ENCODE results near the gene RIPOR3.

RIPOR3 gene

DNA sequence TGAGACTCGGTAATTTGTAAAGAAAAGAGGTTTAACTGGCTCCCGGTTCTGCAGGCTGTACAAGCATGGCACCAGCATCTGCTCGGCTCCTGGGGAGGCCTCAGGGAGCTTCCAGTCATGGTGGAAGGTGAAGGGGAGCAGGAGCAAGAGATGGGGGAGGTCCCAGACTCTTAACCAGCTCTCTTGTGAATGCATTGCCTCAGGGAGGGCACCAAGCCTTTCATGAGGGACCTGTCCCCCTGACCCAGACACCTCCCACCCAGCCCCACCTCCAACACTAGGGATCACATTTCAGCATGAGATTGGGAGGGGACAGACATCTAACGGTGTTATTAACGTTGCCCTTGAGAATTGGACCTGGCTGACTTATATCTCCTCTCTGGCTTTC lies 112.6 kb downstream of the RIPOR3 start:
- peaks cover 91% of the 10 kb centered on the region for H3K36me3 ChIP-seq (replicated peaks; ENCODE audit: low read depth, low read length)
- no peak overlapping the region for H2AFZ ChIP-seq (ENCODE audit: low read depth, low read length)
- no peaks in the 10 kb centered on the region for H3K9me3 ChIP-seq (ENCODE audit: insufficient read depth, low read length)
- TF ChIP-seq EZH2phosphoT487 (IDR thresholded peaks at IDR 0.05; ENCODE audit: low read depth) (no peak), CTCF (IDR thresholded peaks at IDR 0.05; ENCODE audit: low read depth, low read length) (no peak)
- no peaks in the 10 kb centered on the region for H3K27me3 ChIP-seq (ENCODE audit: low read depth, low read length)
- peaks cover 83% of the 10 kb centered on the region for H4K20me1 ChIP-seq (ENCODE audit: insufficient read depth, low read length)
- no peak overlapping the region; the same call in 1 of the 2 replicates for H3K27ac ChIP-seq (ENCODE audit: low read length)
- H3K4me2 ChIP-seq (ENCODE audit: low read length) = no peak overlapping the region
- H3K4me1 ChIP-seq (ENCODE audit: low read length) = peaks cover 25% of the 10 kb centered on the region
- no peak overlapping the region for H3K9ac ChIP-seq (ENCODE audit: low read length)
- peaks cover 88% of the 10 kb centered on the region for H3K79me2 ChIP-seq (ENCODE audit: low read length)
- H3K4me3 ChIP-seq (ENCODE audit: low read length) = no peak overlapping the region

- Histone ChIP-seq H3K4me1 (ENCODE audit: low read length) (peaks cover 28% of the 10 kb centered on the region), H3K36me3 (replicated peaks; ENCODE audit: low read depth, low read length) (peaks cover 91% of the 10 kb centered on the region), H4K20me1 (ENCODE audit: insufficient read depth, low read length) (peaks cover 83% of the 10 kb centered on the region), H3K4me2 (ENCODE audit: low read length) (no peak overlapping the region), H3K79me2 (ENCODE audit: low read length) (peaks cover 92% of the 10 kb centered on the region), H3K9me3 (ENCODE audit: insufficient read depth, low read length) (no peaks in the 10 kb centered on the region), H2AFZ (ENCODE audit: low read depth, low read length) (no peak overlapping the region), H3K4me3 (ENCODE audit: low read length) (no peak overlapping the region), H3K27ac (ENCODE audit: low read length) (no peak overlapping the region), H3K27me3 (ENCODE audit: low read depth, low read length) (no peaks in the 10 kb centered on the region), H3K9ac (ENCODE audit: low read length) (no peak overlapping the region)
- TF ChIP-seq CTCF (IDR thresholded peaks at IDR 0.05; ENCODE audit: low read depth, low read length) (no peak), EZH2phosphoT487 (IDR thresholded peaks at IDR 0.05; ENCODE audit: low read depth) (no peak)
These were observed 113.1 kb downstream of the RIPOR3 start for GRCh38 chr20:50578061-50578777.

GRCh38 chr20:50577175-50578018 lies 113.9 kb downstream of the RIPOR3 start:
- Histone ChIP-seq H3K27me3 (ENCODE audit: low read depth, low read length) (no peaks in the 10 kb centered on the region), H3K9ac (ENCODE audit: low read length) (no peak overlapping the region), H3K79me2 (ENCODE audit: low read length) (peaks cover 94% of the 10 kb centered on the region), H3K4me1 (ENCODE audit: low read length) (peaks cover 33% of the 10 kb centered on the region), H3K27ac (ENCODE audit: low read length) (no peak overlapping the region), H3K36me3 (replicated peaks; ENCODE audit: low read depth, low read length) (peaks cover 91% of the 10 kb centered on the region), H3K4me3 (ENCODE audit: low read length) (no peak overlapping the region), H3K9me3 (ENCODE audit: insufficient read depth, low read length) (no peaks in the 10 kb centered on the region), H2AFZ (ENCODE audit: low read depth, low read length) (no peak overlapping the region), H3K4me2 (ENCODE audit: low read length) (no peak overlapping the region), H4K20me1 (ENCODE audit: insufficient read depth, low read length) (peaks cover 84% of the 10 kb centered on the region)
- TF ChIP-seq EZH2phosphoT487 (IDR thresholded peaks at IDR 0.05; ENCODE audit: low read depth) (no peak), CTCF (IDR thresholded peaks at IDR 0.05; ENCODE audit: low read depth, low read length) (no peak)

Data from OCI-LY3 (cell line).